ENCODE data around the gene CDKL4.

- TF ChIP-seq CTCF (IDR thresholded peaks at IDR 0.05) = no peak
- no peak for TF ChIP-seq POLR2AphosphoS5 (IDR thresholded peaks at IDR 0.05)
- no peak for TF ChIP-seq POLR2A (IDR thresholded peaks at IDR 0.05)
Observed at GRCh38 chr2:39265315-39265714, 21.5 kb upstream of the CDKL4 start.

Data from suprapubic skin (tissue), 4 donors.